ENCODE data around the gene INAFM2.

The INAFM2 gene

GRCh38 chr15:40295297-40295696 is 28.2 kb upstream of the INAFM2 start:
- TF ChIP-seq, protein P1, sequence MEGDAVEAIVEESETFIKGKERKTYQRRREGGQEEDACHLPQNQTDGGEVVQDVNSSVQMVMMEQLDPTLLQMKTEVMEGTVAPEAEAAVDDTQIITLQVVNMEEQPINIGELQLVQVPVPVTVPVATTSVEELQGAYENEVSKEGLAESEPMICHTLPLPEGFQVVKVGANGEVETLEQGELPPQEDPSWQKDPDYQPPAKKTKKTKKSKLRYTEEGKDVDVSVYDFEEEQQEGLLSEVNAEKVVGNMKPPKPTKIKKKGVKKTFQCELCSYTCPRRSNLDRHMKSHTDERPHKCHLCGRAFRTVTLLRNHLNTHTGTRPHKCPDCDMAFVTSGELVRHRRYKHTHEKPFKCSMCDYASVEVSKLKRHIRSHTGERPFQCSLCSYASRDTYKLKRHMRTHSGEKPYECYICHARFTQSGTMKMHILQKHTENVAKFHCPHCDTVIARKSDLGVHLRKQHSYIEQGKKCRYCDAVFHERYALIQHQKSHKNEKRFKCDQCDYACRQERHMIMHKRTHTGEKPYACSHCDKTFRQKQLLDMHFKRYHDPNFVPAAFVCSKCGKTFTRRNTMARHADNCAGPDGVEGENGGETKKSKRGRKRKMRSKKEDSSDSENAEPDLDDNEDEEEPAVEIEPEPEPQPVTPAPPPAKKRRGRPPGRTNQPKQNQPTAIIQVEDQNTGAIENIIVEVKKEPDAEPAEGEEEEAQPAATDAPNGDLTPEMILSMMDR (IDR thresholded peaks at IDR 0.05), result no peak
- no peak overlapping the region for H3K4me3 Mint-ChIP-seq
- no peak overlapping the region for H3K27ac Mint-ChIP-seq
- H3K4me1 Mint-ChIP-seq, result peaks cover 33% of the 10 kb centered on the region
- H3K36me3 Mint-ChIP-seq (ENCODE audit: low read depth), result peaks cover 8% of the 10 kb centered on the region
- no peak for DNase-seq
- peaks cover 59% of the 10 kb centered on the region for H3K27me3 Mint-ChIP-seq (ENCODE audit: low read depth, poor library complexity)
- peaks cover 14% of the 10 kb centered on the region for H3K9me3 Mint-ChIP-seq

DNA sequence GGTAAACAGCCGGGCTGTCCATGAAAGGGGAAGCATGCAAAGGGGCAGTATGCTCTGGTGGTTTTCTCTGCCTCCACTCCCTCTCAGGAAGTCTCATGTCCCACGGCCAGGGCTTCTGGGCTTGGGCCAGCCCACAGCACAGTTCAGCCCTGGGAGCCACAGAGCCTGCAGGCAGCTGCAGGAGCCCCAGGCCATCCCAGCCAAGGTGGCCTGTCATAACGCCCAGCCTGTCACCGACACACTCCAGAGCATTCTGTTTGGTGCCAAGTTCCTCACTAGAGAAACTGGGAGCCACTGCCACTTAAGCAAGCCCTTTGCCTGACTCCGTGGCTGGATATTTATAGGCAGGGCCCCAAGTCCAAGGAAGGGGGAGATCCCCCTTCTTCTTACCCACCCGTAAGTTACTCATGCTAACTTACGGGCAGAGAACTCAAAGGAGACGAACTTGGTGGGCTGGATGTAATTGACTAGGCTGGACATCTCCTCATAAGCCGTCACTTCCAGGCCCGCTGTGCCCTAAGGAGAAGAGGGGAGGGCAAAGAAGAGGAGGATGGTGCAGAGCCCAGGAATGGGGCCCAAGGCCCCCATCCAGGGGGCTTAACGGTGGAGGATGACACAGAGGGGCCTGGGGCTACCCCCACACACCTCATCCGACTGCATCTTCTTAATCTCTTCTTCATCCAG is 27.5 kb upstream of the INAFM2 start:
- H3K4me1 Mint-ChIP-seq, result peaks cover 29% of the 10 kb centered on the region
- H3K36me3 Mint-ChIP-seq (ENCODE audit: low read depth), result peaks cover 8% of the 10 kb centered on the region
- H3K9me3 Mint-ChIP-seq, result peaks cover 19% of the 10 kb centered on the region
- H3K4me3 Mint-ChIP-seq, result no peak overlapping the region
- H3K27ac Mint-ChIP-seq, result no peak overlapping the region
- DNase-seq, result no peak
- H3K27me3 Mint-ChIP-seq (ENCODE audit: low read depth, poor library complexity), result peaks cover 55% of the 10 kb centered on the region
- TF ChIP-seq, protein P1 (IDR thresholded peaks at IDR 0.05), result no peak

DNA sequence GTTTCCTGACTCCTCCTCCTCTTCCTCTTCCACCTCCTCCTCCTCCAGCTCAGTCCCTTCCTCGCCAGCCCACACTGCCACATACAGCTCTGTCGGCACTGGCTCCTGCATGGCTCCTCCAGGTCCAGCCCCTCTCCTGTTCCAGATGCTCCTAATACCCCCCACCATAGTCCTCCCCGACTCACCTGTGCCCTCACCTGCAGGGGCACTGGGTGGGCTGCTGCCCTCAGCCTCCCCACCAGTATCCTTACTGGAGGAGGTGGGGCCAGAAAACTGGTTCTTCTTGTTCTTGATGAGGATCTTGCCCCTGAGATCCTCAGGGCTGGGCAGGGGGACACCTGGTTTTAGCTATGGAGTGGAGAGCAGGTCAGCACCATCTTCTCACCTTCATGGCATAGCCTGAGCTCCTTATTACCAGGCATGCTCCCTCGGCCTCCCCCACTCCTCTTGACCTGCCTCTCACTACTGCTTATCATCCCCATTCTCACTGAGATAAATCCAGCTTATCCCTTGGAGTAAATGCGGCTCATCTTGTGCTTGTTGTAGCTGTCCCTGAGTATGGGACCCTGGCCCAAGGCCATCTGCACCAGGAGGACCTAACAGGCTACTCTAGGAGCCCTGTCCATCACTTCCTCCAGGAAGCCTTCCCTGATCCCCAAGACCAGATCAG is 26.8 kb upstream of the INAFM2 start:
- Mint-ChIP-seq H3K4me3 (no peak overlapping the region), H3K27me3 (ENCODE audit: low read depth, poor library complexity) (peaks cover 48% of the 10 kb centered on the region), H3K36me3 (ENCODE audit: low read depth) (peaks cover 8% of the 10 kb centered on the region), H3K9me3 (peaks cover 19% of the 10 kb centered on the region), H3K27ac (no peak overlapping the region), H3K4me1 (peaks cover 34% of the 10 kb centered on the region)
- TF ChIP-seq, protein P1 (IDR thresholded peaks at IDR 0.05), result no peak
- no peak for DNase-seq

DNA sequence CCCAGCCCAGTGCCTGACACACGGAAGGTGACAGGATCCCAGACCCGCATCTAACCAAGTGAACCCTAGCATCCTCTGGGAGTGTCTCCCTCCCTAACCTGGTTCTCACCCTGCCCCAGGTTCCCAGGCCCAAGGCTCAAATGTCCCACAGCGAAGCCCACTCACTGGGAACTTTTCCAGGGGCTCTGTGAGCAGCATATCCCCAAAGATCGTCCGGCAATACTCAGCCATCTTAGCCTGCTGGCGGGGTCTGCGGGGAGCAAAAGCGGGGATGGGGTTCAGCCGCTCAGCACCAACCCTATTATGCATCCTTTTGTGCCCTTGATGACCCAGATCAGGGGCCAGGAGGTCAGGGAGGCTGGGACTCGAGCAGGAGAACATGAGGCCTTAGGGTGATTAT is 26.1 kb upstream of the INAFM2 start:
- peaks cover 36% of the 10 kb centered on the region for H3K4me1 Mint-ChIP-seq
- TF ChIP-seq, protein P1 (IDR thresholded peaks at IDR 0.05), result no peak
- H3K27ac Mint-ChIP-seq, result no peak overlapping the region
- H3K27me3 Mint-ChIP-seq (ENCODE audit: low read depth, poor library complexity), result peaks cover 42% of the 10 kb centered on the region
- peaks cover 8% of the 10 kb centered on the region for H3K36me3 Mint-ChIP-seq (ENCODE audit: low read depth)
- no peak overlapping the region for H3K4me3 Mint-ChIP-seq
- H3K9me3 Mint-ChIP-seq, result peaks cover 19% of the 10 kb centered on the region
- no peak for DNase-seq

- Mint-ChIP-seq H3K27ac (no peak overlapping the region), H3K9me3 (peaks cover 19% of the 10 kb centered on the region), H3K36me3 (ENCODE audit: low read depth) (peaks cover 8% of the 10 kb centered on the region), H3K4me1 (peaks cover 31% of the 10 kb centered on the region), H3K27me3 (ENCODE audit: low read depth, poor library complexity) (peaks cover 34% of the 10 kb centered on the region), H3K4me3 (no peak overlapping the region)
- TF ChIP-seq, protein P1 (IDR thresholded peaks at IDR 0.05), result no peak
- DNase-seq, result no peak
Observed at GRCh38 chr15:40298216-40298935, 25.1 kb upstream of the INAFM2 start.
